Measurements from ENCODE around the gene PPM1H.

The PPM1H gene

GRCh38 chr12:62779488-62779887 is 155.5 kb downstream of the PPM1H start:
- H3K4me1 ChIP-seq (ENCODE audit: control insufficient read depth, insufficient read depth, low read length, poor library complexity, severe bottlenecking) = no peaks in the 10 kb centered on the region
- H3K4me3 ChIP-seq (ENCODE audit: insufficient read depth, low read depth, low read length, poor library complexity, severe bottlenecking) = no peak overlapping the region
- no peak for DNase-seq
- H3K27me3 ChIP-seq (replicated peaks; ENCODE audit: control insufficient read depth, insufficient read depth, low read length, poor library complexity, severe bottlenecking) = no peaks in the 10 kb centered on the region
- H3K36me3 ChIP-seq (ENCODE audit: control insufficient read depth, insufficient read depth, low read length) = no peaks in the 10 kb centered on the region
- no peaks in the 10 kb centered on the region for H3K9me3 ChIP-seq (ENCODE audit: control insufficient read depth, low read length)
- H3K27ac ChIP-seq (ENCODE audit: insufficient read depth, low read length, poor library complexity, severe bottlenecking) = no peak overlapping the region

- H3K36me3 ChIP-seq (ENCODE audit: control insufficient read depth, insufficient read depth, low read length) = no peaks in the 10 kb centered on the region
- H3K27ac ChIP-seq (ENCODE audit: insufficient read depth, low read length, poor library complexity, severe bottlenecking) = no peak overlapping the region
- H3K4me3 ChIP-seq (ENCODE audit: insufficient read depth, low read depth, low read length, poor library complexity, severe bottlenecking) = no peak overlapping the region
- H3K27me3 ChIP-seq (replicated peaks; ENCODE audit: control insufficient read depth, insufficient read depth, low read length, poor library complexity, severe bottlenecking) = no peaks in the 10 kb centered on the region
- H3K9me3 ChIP-seq (ENCODE audit: control insufficient read depth, low read length) = no peaks in the 10 kb centered on the region
- H3K4me1 ChIP-seq (ENCODE audit: control insufficient read depth, insufficient read depth, low read length, poor library complexity, severe bottlenecking) = no peaks in the 10 kb centered on the region
- no peak for DNase-seq
Measured at GRCh38 chr12:62778187-62778586, 156.8 kb downstream of the PPM1H start.

GRCh38 chr12:62776997-62777396 is 158.0 kb downstream of the PPM1H start:
- H3K4me3 ChIP-seq (ENCODE audit: insufficient read depth, low read depth, low read length, poor library complexity, severe bottlenecking) = no peak overlapping the region
- no peak overlapping the region for H3K27ac ChIP-seq (ENCODE audit: insufficient read depth, low read length, poor library complexity, severe bottlenecking)
- no peaks in the 10 kb centered on the region for H3K9me3 ChIP-seq (ENCODE audit: control insufficient read depth, low read length)
- no peaks in the 10 kb centered on the region for H3K4me1 ChIP-seq (ENCODE audit: control insufficient read depth, insufficient read depth, low read length, poor library complexity, severe bottlenecking)
- H3K36me3 ChIP-seq (ENCODE audit: control insufficient read depth, insufficient read depth, low read length) = no peaks in the 10 kb centered on the region
- no peaks in the 10 kb centered on the region for H3K27me3 ChIP-seq (replicated peaks; ENCODE audit: control insufficient read depth, insufficient read depth, low read length, poor library complexity, severe bottlenecking)
- DNase-seq = no peak

- Histone ChIP-seq H3K27me3 (replicated peaks; ENCODE audit: control insufficient read depth, insufficient read depth, low read length, poor library complexity, severe bottlenecking) (no peaks in the 10 kb centered on the region), H3K36me3 (ENCODE audit: control insufficient read depth, insufficient read depth, low read length) (no peaks in the 10 kb centered on the region), H3K27ac (ENCODE audit: insufficient read depth, low read length, poor library complexity, severe bottlenecking) (no peak overlapping the region), H3K4me3 (ENCODE audit: insufficient read depth, low read depth, low read length, poor library complexity, severe bottlenecking) (no peak overlapping the region), H3K9me3 (ENCODE audit: control insufficient read depth, low read length) (no peaks in the 10 kb centered on the region), H3K4me1 (ENCODE audit: control insufficient read depth, insufficient read depth, low read length, poor library complexity, severe bottlenecking) (no peaks in the 10 kb centered on the region)
- no peak for DNase-seq
Measured at GRCh38 chr12:62776575-62776974, 158.4 kb downstream of the PPM1H start.

GRCh38 chr12:62774794-62775193 is 160.2 kb downstream of the PPM1H start:
- no peaks in the 10 kb centered on the region for H3K4me1 ChIP-seq (ENCODE audit: control insufficient read depth, insufficient read depth, low read length, poor library complexity, severe bottlenecking)
- no peak overlapping the region for H3K27ac ChIP-seq (ENCODE audit: insufficient read depth, low read length, poor library complexity, severe bottlenecking)
- no peak for DNase-seq
- no peak overlapping the region for H3K4me3 ChIP-seq (ENCODE audit: insufficient read depth, low read depth, low read length, poor library complexity, severe bottlenecking)
- no peaks in the 10 kb centered on the region for H3K27me3 ChIP-seq (replicated peaks; ENCODE audit: control insufficient read depth, insufficient read depth, low read length, poor library complexity, severe bottlenecking)
- no peaks in the 10 kb centered on the region for H3K36me3 ChIP-seq (ENCODE audit: control insufficient read depth, insufficient read depth, low read length)
- H3K9me3 ChIP-seq (ENCODE audit: control insufficient read depth, low read length) = no peaks in the 10 kb centered on the region

GRCh38 chr12:62772416-62772955 is 162.5 kb downstream of the PPM1H start:
- Histone ChIP-seq H3K27me3 (replicated peaks; ENCODE audit: control insufficient read depth, insufficient read depth, low read length, poor library complexity, severe bottlenecking) (no peaks in the 10 kb centered on the region), H3K27ac (ENCODE audit: insufficient read depth, low read length, poor library complexity, severe bottlenecking) (no peak overlapping the region), H3K4me1 (ENCODE audit: control insufficient read depth, insufficient read depth, low read length, poor library complexity, severe bottlenecking) (no peaks in the 10 kb centered on the region), H3K9me3 (ENCODE audit: control insufficient read depth, low read length) (no peaks in the 10 kb centered on the region), H3K4me3 (ENCODE audit: insufficient read depth, low read depth, low read length, poor library complexity, severe bottlenecking) (no peak overlapping the region), H3K36me3 (ENCODE audit: control insufficient read depth, insufficient read depth, low read length) (no peaks in the 10 kb centered on the region)
- DNase-seq = no peak

DNA sequence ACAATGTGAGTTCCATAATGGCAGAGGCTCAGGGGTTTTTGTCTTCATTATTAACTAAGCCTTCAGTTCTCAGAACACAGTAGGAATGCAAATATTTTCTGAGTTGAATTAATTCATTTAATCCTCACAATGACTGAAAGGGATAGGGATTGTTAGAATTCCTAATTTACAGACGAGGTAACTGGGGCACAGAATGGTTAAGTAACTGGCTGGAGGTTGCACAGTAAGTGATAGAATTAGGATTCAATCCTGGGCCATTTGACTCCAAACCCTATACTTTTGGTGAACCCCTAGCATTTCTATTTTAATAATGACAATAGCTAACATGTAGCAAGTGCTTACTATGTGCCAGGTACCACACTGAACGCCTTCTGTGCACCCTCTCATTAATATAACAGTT is 163.1 kb downstream of the PPM1H start:
- Histone ChIP-seq H3K27ac (ENCODE audit: insufficient read depth, low read length, poor library complexity, severe bottlenecking) (no peak overlapping the region), H3K36me3 (ENCODE audit: control insufficient read depth, insufficient read depth, low read length) (no peaks in the 10 kb centered on the region), H3K4me3 (ENCODE audit: insufficient read depth, low read depth, low read length, poor library complexity, severe bottlenecking) (no peak overlapping the region), H3K9me3 (ENCODE audit: control insufficient read depth, low read length) (no peaks in the 10 kb centered on the region), H3K27me3 (replicated peaks; ENCODE audit: control insufficient read depth, insufficient read depth, low read length, poor library complexity, severe bottlenecking) (no peaks in the 10 kb centered on the region), H3K4me1 (ENCODE audit: control insufficient read depth, insufficient read depth, low read length, poor library complexity, severe bottlenecking) (no peaks in the 10 kb centered on the region)
- DNase-seq = no peak

DNA sequence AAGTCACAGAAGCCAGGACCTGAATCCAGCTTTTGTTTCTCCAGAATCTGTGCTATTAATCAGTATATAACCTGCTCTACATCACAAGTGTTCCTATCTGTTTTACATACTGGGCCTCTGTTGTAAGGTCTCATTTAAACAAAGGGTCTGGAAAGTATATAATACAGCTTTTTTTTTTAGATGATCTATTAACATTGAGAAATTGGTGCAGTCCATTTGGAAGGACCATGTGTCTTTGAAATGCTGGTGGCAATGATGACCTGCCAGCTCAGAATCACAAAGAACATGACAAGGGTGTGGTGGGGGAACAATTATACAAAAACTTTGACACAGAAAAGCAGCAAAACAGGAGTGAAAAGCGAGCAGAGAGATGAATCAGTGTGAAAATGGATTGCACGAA is 164.6 kb downstream of the PPM1H start:
- Histone ChIP-seq H3K27me3 (replicated peaks; ENCODE audit: control insufficient read depth, insufficient read depth, low read length, poor library complexity, severe bottlenecking) (no peaks in the 10 kb centered on the region), H3K4me1 (ENCODE audit: control insufficient read depth, insufficient read depth, low read length, poor library complexity, severe bottlenecking) (no peaks in the 10 kb centered on the region), H3K27ac (ENCODE audit: insufficient read depth, low read length, poor library complexity, severe bottlenecking) (no peak overlapping the region), H3K9me3 (ENCODE audit: control insufficient read depth, low read length) (no peaks in the 10 kb centered on the region), H3K36me3 (ENCODE audit: control insufficient read depth, insufficient read depth, low read length) (no peaks in the 10 kb centered on the region), H3K4me3 (ENCODE audit: insufficient read depth, low read depth, low read length, poor library complexity, severe bottlenecking) (no peak overlapping the region)
- DNase-seq = no peak

DNA sequence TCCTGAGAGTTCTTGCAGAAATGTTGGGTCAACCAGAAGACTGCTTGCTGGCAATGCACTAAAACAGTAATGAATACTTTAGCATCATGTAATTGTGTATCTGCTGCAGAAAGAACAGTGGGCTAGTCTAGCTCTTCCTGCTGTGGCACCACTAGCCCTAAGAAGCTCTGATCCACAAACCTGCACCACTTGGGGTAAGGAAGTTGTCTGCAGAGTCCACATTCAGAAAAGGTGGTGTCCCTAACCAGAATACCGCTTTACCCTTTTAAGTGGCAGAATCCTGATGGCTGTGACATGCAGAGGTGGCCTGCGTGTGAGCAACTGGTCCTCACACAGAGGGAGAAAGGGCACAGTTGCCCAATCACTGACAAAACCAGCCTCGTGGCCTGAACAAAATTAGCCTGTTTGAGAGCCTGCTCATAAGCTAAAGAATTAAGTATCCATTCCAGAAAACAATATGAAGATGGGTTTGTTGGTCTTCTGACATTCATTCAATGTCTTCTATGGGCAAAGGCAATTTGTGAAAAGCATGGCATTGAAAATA is 165.8 kb downstream of the PPM1H start:
- H3K4me1 ChIP-seq (ENCODE audit: control insufficient read depth, insufficient read depth, low read length, poor library complexity, severe bottlenecking) = no peaks in the 10 kb centered on the region
- H3K9me3 ChIP-seq (ENCODE audit: control insufficient read depth, low read length) = no peaks in the 10 kb centered on the region
- no peaks in the 10 kb centered on the region for H3K36me3 ChIP-seq (ENCODE audit: control insufficient read depth, insufficient read depth, low read length)

DNA sequence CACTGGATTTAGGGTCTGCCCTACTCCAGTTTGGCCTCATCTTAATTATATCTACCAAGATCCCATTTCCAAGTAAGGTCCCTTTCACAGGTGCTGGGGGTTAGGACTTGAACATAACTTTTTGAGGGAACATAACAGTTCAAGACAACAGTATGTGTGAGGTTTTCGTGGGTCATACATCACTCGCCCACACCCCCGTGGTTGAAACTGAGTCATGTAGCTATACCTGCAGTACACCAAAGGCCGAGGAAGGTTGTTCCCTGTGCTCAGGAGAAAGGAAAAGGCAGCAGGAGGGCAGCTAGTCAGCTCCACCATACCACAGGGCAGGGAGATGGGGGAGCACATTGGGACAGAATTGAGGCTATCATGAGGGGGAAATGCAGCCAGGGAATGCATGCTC is 167.0 kb downstream of the PPM1H start:
- Histone ChIP-seq H3K36me3 (ENCODE audit: control insufficient read depth, insufficient read depth, low read length) (no peaks in the 10 kb centered on the region), H3K4me3 (ENCODE audit: insufficient read depth, low read depth, low read length, poor library complexity, severe bottlenecking) (no peak overlapping the region), H3K9me3 (ENCODE audit: control insufficient read depth, low read length) (no peaks in the 10 kb centered on the region), H3K4me1 (ENCODE audit: control insufficient read depth, insufficient read depth, low read length, poor library complexity, severe bottlenecking) (no peaks in the 10 kb centered on the region), H3K27me3 (replicated peaks; ENCODE audit: control insufficient read depth, insufficient read depth, low read length, poor library complexity, severe bottlenecking) (no peaks in the 10 kb centered on the region), H3K27ac (ENCODE audit: insufficient read depth, low read length, poor library complexity, severe bottlenecking) (no peak overlapping the region)
- DNase-seq = no peak

More for the DNA sequence above, 165.8 kb downstream of the PPM1H start:
- no peak for DNase-seq
- no peak overlapping the region for H3K27ac ChIP-seq (ENCODE audit: insufficient read depth, low read length, poor library complexity, severe bottlenecking)
- no peak overlapping the region for H3K4me3 ChIP-seq (ENCODE audit: insufficient read depth, low read depth, low read length, poor library complexity, severe bottlenecking)
- no peaks in the 10 kb centered on the region for H3K27me3 ChIP-seq (replicated peaks; ENCODE audit: control insufficient read depth, insufficient read depth, low read length, poor library complexity, severe bottlenecking)

Measured in effector memory CD4-positive, alpha-beta T cell (primary cell).